HG02970 (cell line): ENCODE data around the gene IARS1.

Experiments
- ATAC-seq: cut with Tn5 transposase; IDR thresholded peaks from one replicate; pipeline ENCODE4 v1.9.1; 2021; ENCODE audit warnings: mild to moderate bottlenecking, moderate library complexity, moderate number of reproducible peaks; ENCODE audit not compliant: unreplicated experiment, low FRiP score

Gene IARS1

GRCh38 chr9:92295827-92296258 is 2.3 kb upstream of the IARS1 start:
- ATAC-seq = no peak

GRCh38 chr9:92295240-92295790 is 1.8 kb upstream of the IARS1 start:
- ATAC-seq = no peak

- no peak for ATAC-seq
Measured at GRCh38 chr9:92294297-92294676, 790 bp upstream of the IARS1 start.

- ATAC-seq = no peak
Measured at GRCh38 chr9:92293075-92293354, 482 bp downstream of the IARS1 start.

GRCh38 chr9:92292338-92293074 is 991 bp downstream of the IARS1 start:
- no peak for ATAC-seq

- ATAC-seq = no peak
Measured at GRCh38 chr9:92291577-92291976, 1.9 kb downstream of the IARS1 start.

- no peak for ATAC-seq
Measured at GRCh38 chr9:92290785-92291429, 2.6 kb downstream of the IARS1 start.

- no peak for ATAC-seq
Measured at GRCh38 chr9:92289708-92290390, 3.6 kb downstream of the IARS1 start.

GRCh38 chr9:92279302-92279701 is 14.2 kb downstream of the IARS1 start:
- ATAC-seq = no peak

- no peak for ATAC-seq
Measured at GRCh38 chr9:92278110-92278509, 15.4 kb downstream of the IARS1 start.

GRCh38 chr9:92276331-92277032 is 17.0 kb downstream of the IARS1 start:
- ATAC-seq = no peak

GRCh38 chr9:92275541-92275940 is 18.0 kb downstream of the IARS1 start:
- no peak for ATAC-seq

- no peak for ATAC-seq
Measured at GRCh38 chr9:92270511-92270910, 23.0 kb downstream of the IARS1 start.

GRCh38 chr9:92266486-92266885 is 27.0 kb downstream of the IARS1 start:
- no peak for ATAC-seq

- ATAC-seq = no peak
Measured at GRCh38 chr9:92265154-92265553, 28.3 kb downstream of the IARS1 start.

- ATAC-seq = no peak
Measured at GRCh38 chr9:92263131-92263530, 30.4 kb downstream of the IARS1 start.

GRCh38 chr9:92257327-92257726 is 36.2 kb downstream of the IARS1 start:
- no peak for ATAC-seq

GRCh38 chr9:92254381-92255337 is 38.8 kb downstream of the IARS1 start:
- no peak for ATAC-seq

GRCh38 chr9:92253656-92254055 is 39.8 kb downstream of the IARS1 start:
- no peak for ATAC-seq

- no peak for ATAC-seq
Measured at GRCh38 chr9:92247981-92248380, 45.5 kb downstream of the IARS1 start.
